ENCODE measurements around the gene FAM53B.

DNA sequence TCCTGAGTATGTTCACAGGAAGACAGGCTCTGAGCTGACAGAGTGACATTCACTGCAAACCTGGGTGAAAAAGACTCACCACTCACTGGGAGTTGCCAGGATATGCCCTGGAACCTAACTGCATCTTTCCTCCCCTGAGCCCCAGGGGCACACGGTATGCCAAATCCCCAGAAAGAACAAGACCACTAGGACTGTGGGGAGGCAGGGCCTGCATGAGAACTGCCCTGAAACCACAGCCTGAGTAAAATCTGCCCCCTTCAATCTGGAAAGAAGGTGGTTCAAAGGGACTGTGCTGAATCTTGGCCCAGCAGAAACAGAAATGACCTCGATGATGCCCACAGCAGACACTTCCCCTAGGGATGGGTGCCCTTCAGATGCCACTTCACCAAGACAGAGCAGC, 6.5 kb downstream of the FAM53B start:
- TF ChIP-seq, protein P1, sequence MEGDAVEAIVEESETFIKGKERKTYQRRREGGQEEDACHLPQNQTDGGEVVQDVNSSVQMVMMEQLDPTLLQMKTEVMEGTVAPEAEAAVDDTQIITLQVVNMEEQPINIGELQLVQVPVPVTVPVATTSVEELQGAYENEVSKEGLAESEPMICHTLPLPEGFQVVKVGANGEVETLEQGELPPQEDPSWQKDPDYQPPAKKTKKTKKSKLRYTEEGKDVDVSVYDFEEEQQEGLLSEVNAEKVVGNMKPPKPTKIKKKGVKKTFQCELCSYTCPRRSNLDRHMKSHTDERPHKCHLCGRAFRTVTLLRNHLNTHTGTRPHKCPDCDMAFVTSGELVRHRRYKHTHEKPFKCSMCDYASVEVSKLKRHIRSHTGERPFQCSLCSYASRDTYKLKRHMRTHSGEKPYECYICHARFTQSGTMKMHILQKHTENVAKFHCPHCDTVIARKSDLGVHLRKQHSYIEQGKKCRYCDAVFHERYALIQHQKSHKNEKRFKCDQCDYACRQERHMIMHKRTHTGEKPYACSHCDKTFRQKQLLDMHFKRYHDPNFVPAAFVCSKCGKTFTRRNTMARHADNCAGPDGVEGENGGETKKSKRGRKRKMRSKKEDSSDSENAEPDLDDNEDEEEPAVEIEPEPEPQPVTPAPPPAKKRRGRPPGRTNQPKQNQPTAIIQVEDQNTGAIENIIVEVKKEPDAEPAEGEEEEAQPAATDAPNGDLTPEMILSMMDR (IDR thresholded peaks at IDR 0.05; ENCODE audit: low read length), result no peak
- no peak for TF ChIP-seq EZH2 (optimal IDR thresholded peaks at IDR 0.05; ENCODE audit: low read depth, low read length)

Measured in MM.1S (cell line).